Panc1 (cell line): ENCODE results near the gene GPR152.

ENCODE experiments used
- POLR2AphosphoS5 ChIP-seq: IDR thresholded peaks from 2 replicates; pipeline ENCODE4 v1.6.1; 2012; ENCODE audit warnings: mild to moderate bottlenecking, low read depth, low read length, moderate library complexity
- TF ChIP-seq, protein P1 (sequence below): fragments of 450-650 bp; IDR thresholded peaks from 2 replicates; pipeline ENCODE4 v1.5.1; 2017; ENCODE audit warnings: mild to moderate bottlenecking

DNA sequence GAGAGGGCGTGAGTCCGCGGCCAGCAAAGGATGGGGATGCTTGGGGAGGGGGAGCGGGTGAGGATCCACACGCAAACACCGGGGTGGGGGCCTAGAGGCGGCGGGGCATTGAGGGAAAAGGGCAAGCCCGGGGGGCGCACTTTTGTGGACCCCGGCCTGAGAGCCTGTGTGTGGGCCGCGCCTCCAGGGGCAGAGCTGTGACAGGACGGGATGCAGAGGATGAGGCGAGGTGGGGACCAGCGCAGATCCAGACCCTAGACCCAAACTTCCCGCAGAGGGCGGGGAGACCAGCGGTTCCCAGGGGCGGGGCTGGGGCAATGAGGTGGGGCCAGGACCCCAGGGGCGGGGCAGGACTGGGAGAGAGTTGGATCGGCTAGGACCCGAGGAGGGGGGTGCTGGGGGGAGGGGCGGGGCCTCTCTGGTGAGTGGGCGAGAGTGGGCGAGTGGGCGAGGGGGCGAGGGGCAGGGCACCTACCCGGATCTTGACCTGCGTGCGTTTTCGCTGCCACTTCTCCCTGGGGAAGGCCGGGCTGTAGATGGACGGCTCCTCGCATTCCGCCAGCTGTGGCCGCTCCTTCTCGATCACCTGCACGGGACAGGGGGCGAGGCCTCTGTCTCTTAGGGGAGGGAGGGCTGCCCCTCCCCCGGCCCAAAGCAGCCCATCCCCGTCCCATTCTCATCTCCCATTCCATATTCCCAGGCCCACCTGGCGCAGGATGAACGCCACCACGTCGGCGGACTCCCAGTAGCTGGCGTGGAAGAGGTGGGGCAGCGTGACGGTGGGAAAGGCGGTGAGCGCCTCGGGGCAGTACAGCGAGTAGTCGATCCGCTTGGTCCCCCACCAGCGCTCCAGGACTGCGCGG is 42.1 kb upstream of the GPR152 start:
- TF ChIP-seq, protein P1, sequence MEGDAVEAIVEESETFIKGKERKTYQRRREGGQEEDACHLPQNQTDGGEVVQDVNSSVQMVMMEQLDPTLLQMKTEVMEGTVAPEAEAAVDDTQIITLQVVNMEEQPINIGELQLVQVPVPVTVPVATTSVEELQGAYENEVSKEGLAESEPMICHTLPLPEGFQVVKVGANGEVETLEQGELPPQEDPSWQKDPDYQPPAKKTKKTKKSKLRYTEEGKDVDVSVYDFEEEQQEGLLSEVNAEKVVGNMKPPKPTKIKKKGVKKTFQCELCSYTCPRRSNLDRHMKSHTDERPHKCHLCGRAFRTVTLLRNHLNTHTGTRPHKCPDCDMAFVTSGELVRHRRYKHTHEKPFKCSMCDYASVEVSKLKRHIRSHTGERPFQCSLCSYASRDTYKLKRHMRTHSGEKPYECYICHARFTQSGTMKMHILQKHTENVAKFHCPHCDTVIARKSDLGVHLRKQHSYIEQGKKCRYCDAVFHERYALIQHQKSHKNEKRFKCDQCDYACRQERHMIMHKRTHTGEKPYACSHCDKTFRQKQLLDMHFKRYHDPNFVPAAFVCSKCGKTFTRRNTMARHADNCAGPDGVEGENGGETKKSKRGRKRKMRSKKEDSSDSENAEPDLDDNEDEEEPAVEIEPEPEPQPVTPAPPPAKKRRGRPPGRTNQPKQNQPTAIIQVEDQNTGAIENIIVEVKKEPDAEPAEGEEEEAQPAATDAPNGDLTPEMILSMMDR: no peak
- TF ChIP-seq POLR2AphosphoS5: no peak
